Mesenchymal stem cell (in vitro differentiated cells and primary cell): Measurements from ENCODE around the gene PAPPA.
A peak's percentile ranks its signal among the peaks of the same experiment; 100 is the strongest.

Experiments used
- DNase-seq: peaks from one replicate; pipeline ENCODE4 v3.0.0-alpha.2; 2013
- H2AFZ ChIP-seq: one replicate; pipeline ENCODE4 v1.6.1; 2013; ENCODE audit warnings: low read depth, mild to moderate bottlenecking, control low read depth, inconsistent platforms, low read length, moderate library complexity
- H2AK5ac ChIP-seq: 2 replicates; pipeline ENCODE4 v1.6.1; 2013; ENCODE audit warnings: low read length, moderate library complexity, mild to moderate bottlenecking, inconsistent platforms; ENCODE audit not compliant: severe bottlenecking
- H2BK120ac ChIP-seq: one replicate; pipeline ENCODE4 v1.6.1; 2013; ENCODE audit warnings: low read depth, mild to moderate bottlenecking, inconsistent platforms, low read length, moderate library complexity
- H2BK12ac ChIP-seq, 2 experiments: one replicate each; pipeline ENCODE4 v1.6.1; 2013; ENCODE audit warnings: inconsistent platforms in 2 of 2, low read length in 2 of 2, mild to moderate bottlenecking in 2 of 2, moderate library complexity in 2 of 2, control low read depth in 1 of 2
- H2BK15ac ChIP-seq: one replicate; pipeline ENCODE4 v1.6.1; 2013; ENCODE audit warnings: mild to moderate bottlenecking, low read depth, inconsistent platforms; ENCODE audit not compliant: poor library complexity, severe bottlenecking
- H2BK5ac ChIP-seq: 2 replicates; pipeline ENCODE4 v1.6.1; 2013; ENCODE audit warnings: low read depth, mild to moderate bottlenecking, low read length, control low read depth, inconsistent platforms; ENCODE audit not compliant: poor library complexity, severe bottlenecking
- H3K14ac ChIP-seq, 2 experiments: one replicate each; pipeline ENCODE4 v1.6.1; 2013; ENCODE audit warnings: inconsistent platforms in 2 of 2, low read length in 2 of 2, control low read depth in 1 of 2, mild to moderate bottlenecking in 1 of 2, moderate library complexity in 1 of 2
- H3K18ac ChIP-seq, 2 experiments: one replicate each; pipeline ENCODE4 v1.6.1; 2013; ENCODE audit warnings: inconsistent platforms in 2 of 2, low read length in 2 of 2, control low read depth in 1 of 2, low read depth in 1 of 2, mild to moderate bottlenecking in 1 of 2
- H3K23ac ChIP-seq, 2 experiments: one replicate each; pipeline ENCODE4 v1.6.1; 2013; ENCODE audit warnings: inconsistent platforms in 2 of 2, low read length in 2 of 2, mild to moderate bottlenecking in 2 of 2, moderate library complexity in 2 of 2, control low read depth in 1 of 2
- H3K27ac ChIP-seq: 2 replicates; pipeline ENCODE4 v1.5.1; 2013; ENCODE audit warnings: mild to moderate bottlenecking, moderate library complexity, low read length, control low read depth, inconsistent platforms; ENCODE audit not compliant: poor library complexity, severe bottlenecking
- H3K27me3 ChIP-seq, 2 experiments: 2 replicates each; pipeline versions ENCODE4 v1.6.1 to v1.7.0; 2013; ENCODE audit warnings: low read length in 2 of 2, mild to moderate bottlenecking in 2 of 2, moderate library complexity in 2 of 2, control low read depth in 1 of 2, inconsistent platforms in 1 of 2; ENCODE audit not compliant: control insufficient read depth in 1 of 2, insufficient read depth in 1 of 2
- H3K36me3 ChIP-seq, 2 experiments: 2 replicates each; pipeline versions ENCODE4 v1.6.1 to v1.7.0; 2013; ENCODE audit warnings: low read length in 2 of 2, control low read depth in 1 of 2, inconsistent platforms in 1 of 2, low read depth in 1 of 2, mild to moderate bottlenecking in 1 of 2; ENCODE audit not compliant: insufficient read depth in 2 of 2, control insufficient read depth in 1 of 2
- H3K4ac ChIP-seq, 2 experiments: one replicate each; pipeline ENCODE4 v1.6.1; 2013; ENCODE audit warnings: inconsistent platforms in 2 of 2, low read length in 2 of 2, mild to moderate bottlenecking in 2 of 2, moderate library complexity in 2 of 2, control low read depth in 1 of 2, low read depth in 1 of 2
- H3K4me1 ChIP-seq: 2 replicates; pipeline ENCODE4 v1.6.1; 2013; ENCODE audit warnings: low read depth, low read length, control low read depth; ENCODE audit not compliant: control insufficient read depth, insufficient read depth
- H3K4me2 ChIP-seq: 2 replicates; pipeline ENCODE4 v1.6.1; 2013; ENCODE audit warnings: low read length, mild to moderate bottlenecking, inconsistent platforms; ENCODE audit not compliant: poor library complexity, severe bottlenecking
- H3K4me3 ChIP-seq, 2 experiments: 2 replicates each; pipeline versions ENCODE4 v1.5.1 to v1.7.0; 2013; ENCODE audit warnings: low read length in 2 of 2, mild to moderate bottlenecking in 2 of 2, control low read depth in 1 of 2, low read depth in 1 of 2; ENCODE audit not compliant: insufficient read depth in 1 of 2
- H3K79me1 ChIP-seq: replicated peaks from 2 replicates; pipeline ENCODE4 v1.6.1; 2013; ENCODE audit warnings: mild to moderate bottlenecking, control low read depth, low read length, inconsistent platforms; ENCODE audit not compliant: poor library complexity, severe bottlenecking
- H3K9ac ChIP-seq: 2 replicates; pipeline ENCODE4 v1.7.0; 2013; ENCODE audit warnings: mild to moderate bottlenecking, low read length, moderate library complexity
- H3K9me3 ChIP-seq: 2 replicates; pipeline ENCODE4 v1.7.0; 2013; ENCODE audit warnings: mild to moderate bottlenecking, low read length; ENCODE audit not compliant: control insufficient read depth
- H4K8ac ChIP-seq: one replicate; pipeline ENCODE4 v1.6.1; 2013; ENCODE audit warnings: inconsistent platforms, mild to moderate bottlenecking, low read length, moderate library complexity
- H4K91ac ChIP-seq: one replicate; pipeline ENCODE4 v1.6.1; 2013; ENCODE audit warnings: mild to moderate bottlenecking, low read length, inconsistent platforms
- WGBS: methylation state at CpG from one replicate; pipeline ENCODE4 v1.1.7; 2013; ENCODE audit warnings: mixed read lengths; 5-methylcytosine and 5-hydroxymethylcytosine counted together

The PAPPA gene

GRCh38 chr9:116411506-116411905, 257.9 kb downstream of the PAPPA start:
- H3K27ac ChIP-seq: no peak overlapping the region
- H2BK15ac ChIP-seq: no peak overlapping the region
- no peak overlapping the region for H2BK120ac ChIP-seq
- H2BK5ac ChIP-seq: no peak overlapping the region
- no peak overlapping the region for H3K4ac ChIP-seq
- H3K23ac ChIP-seq: no peak overlapping the region
- H3K36me3 ChIP-seq: peaks cover 0 to 17% of the 10 kb centered on the region in 2 experiments
- H3K14ac ChIP-seq: no peak overlapping the region
- no peak overlapping the region for H4K91ac ChIP-seq
- H2AFZ ChIP-seq: no peak overlapping the region
- H2BK12ac ChIP-seq: no peak overlapping the region
- DNase-seq: no peak
- peaks cover 3% of the 10 kb centered on the region for H3K4me1 ChIP-seq
- no peak overlapping the region for H3K4me3 ChIP-seq
- WGBS: 92% methylated on average over 1 of the region's 1 CpG
- no peak overlapping the region for H3K4me2 ChIP-seq
- no peaks in the 10 kb centered on the region for H3K79me1 ChIP-seq
- H4K8ac ChIP-seq: no peak overlapping the region
- H3K18ac ChIP-seq: no peak overlapping the region
- H2AK5ac ChIP-seq: no peak overlapping the region
- H3K9me3 ChIP-seq: no peaks in the 10 kb centered on the region
- H3K27me3 ChIP-seq: no peaks in the 10 kb centered on the region
- no peak overlapping the region for H3K9ac ChIP-seq

DNA sequence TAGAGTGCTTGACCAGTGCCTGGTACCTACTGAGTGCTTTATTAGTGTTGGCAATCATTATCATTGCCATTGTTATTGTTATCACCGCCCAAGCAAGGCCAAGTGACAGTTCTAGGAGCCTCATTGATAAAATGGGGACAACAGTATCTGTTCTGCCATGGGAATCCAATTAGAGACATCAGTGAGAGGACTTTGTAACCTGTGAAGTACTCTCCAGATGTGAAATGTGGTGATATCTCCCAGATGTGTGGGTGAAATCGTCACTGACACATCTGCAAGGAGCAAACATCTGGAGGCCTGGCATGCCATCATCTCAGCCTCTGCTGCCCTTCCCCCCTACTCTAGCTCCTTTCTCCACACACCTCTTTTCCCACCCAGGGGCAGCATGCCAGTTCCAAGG, 260.8 kb downstream of the PAPPA start:
- H3K18ac ChIP-seq: no peak overlapping the region
- no peaks in the 10 kb centered on the region for H3K27me3 ChIP-seq
- no peak overlapping the region for H4K91ac ChIP-seq
- H3K79me1 ChIP-seq: no peaks in the 10 kb centered on the region
- H2BK5ac ChIP-seq: no peak overlapping the region
- H2AFZ ChIP-seq: no peak overlapping the region
- no peak overlapping the region for H3K4me2 ChIP-seq
- no peak overlapping the region for H2BK120ac ChIP-seq
- peak overlapping the region in 1 of 2 experiments; percentile 37 for H3K23ac ChIP-seq
- 83% methylated on average over 2 of the region's 2 CpGs for WGBS
- no peak overlapping the region for H4K8ac ChIP-seq
- peaks cover 3% of the 10 kb centered on the region for H3K4me1 ChIP-seq
- no peak overlapping the region for H3K14ac ChIP-seq
- H2BK15ac ChIP-seq: no peak overlapping the region
- peak overlapping the region; percentile 22 for H2AK5ac ChIP-seq
- H2BK12ac ChIP-seq: no peak overlapping the region
- no peak overlapping the region for H3K9ac ChIP-seq
- no peak overlapping the region for H3K4ac ChIP-seq
- no peaks in the 10 kb centered on the region for H3K9me3 ChIP-seq
- no peak overlapping the region for H3K4me3 ChIP-seq
- no peak for DNase-seq
- H3K27ac ChIP-seq: no peak overlapping the region
- peaks cover 0 to 17% of the 10 kb centered on the region in 2 experiments for H3K36me3 ChIP-seq

- H3K27ac ChIP-seq: no peak overlapping the region
- H3K14ac ChIP-seq: no peak overlapping the region
- no peaks in the 10 kb centered on the region for H3K79me1 ChIP-seq
- no peak overlapping the region for H2AK5ac ChIP-seq
- H3K27me3 ChIP-seq: no peaks in the 10 kb centered on the region
- H2BK5ac ChIP-seq: no peak overlapping the region
- no peak overlapping the region for H2AFZ ChIP-seq
- H3K18ac ChIP-seq: no peak overlapping the region
- no peak overlapping the region for H2BK15ac ChIP-seq
- no peak overlapping the region for H4K8ac ChIP-seq
- peaks cover 0 to 17% of the 10 kb centered on the region in 2 experiments for H3K36me3 ChIP-seq
- whole genome bisulfite sequencing: 100% methylated on average over 1 of the region's 1 CpG
- no peak overlapping the region for H3K23ac ChIP-seq
- no peak for DNase-seq
- no peak overlapping the region for H3K9ac ChIP-seq
- H2BK12ac ChIP-seq: no peak overlapping the region
- peaks cover 1% of the 10 kb centered on the region for H3K4me1 ChIP-seq
- no peak overlapping the region for H3K4me2 ChIP-seq
- no peak overlapping the region for H4K91ac ChIP-seq
- H3K4ac ChIP-seq: no peak overlapping the region
- no peaks in the 10 kb centered on the region for H3K9me3 ChIP-seq
- no peak overlapping the region for H3K4me3 ChIP-seq
- no peak overlapping the region for H2BK120ac ChIP-seq
Observed at GRCh38 chr9:116416421-116416820, 262.8 kb downstream of the PAPPA start.

DNA sequence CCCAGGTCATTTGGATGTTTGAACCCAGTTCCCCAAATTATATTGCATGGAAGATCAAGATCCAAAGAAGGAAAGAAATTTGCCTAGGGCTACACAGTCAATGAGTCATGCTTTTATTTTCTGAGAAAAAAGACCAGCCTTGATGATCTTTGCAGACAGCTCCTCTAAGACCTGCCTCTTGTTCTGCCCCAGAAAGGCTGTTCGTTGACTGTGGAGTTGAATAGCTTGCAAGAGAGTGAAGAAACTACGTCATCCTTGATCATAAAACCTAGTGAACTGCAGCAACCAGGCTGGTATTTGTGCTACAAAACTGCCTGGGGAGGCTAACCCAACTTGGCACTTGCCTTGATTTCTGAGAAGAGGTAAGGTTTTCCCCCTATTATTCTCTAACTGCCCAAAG, 263.9 kb downstream of the PAPPA start:
- H3K4me2 ChIP-seq: no peak overlapping the region
- peaks cover 0 to 17% of the 10 kb centered on the region in 2 experiments for H3K36me3 ChIP-seq
- DNase-seq: no peak
- no peak overlapping the region for H3K9ac ChIP-seq
- no peak overlapping the region for H3K23ac ChIP-seq
- H3K79me1 ChIP-seq: no peaks in the 10 kb centered on the region
- H2BK15ac ChIP-seq: no peak overlapping the region
- 87% methylated on average over 2 of the region's 2 CpGs for WGBS
- H3K27ac ChIP-seq: peak overlapping the region; percentile 45
- H2BK5ac ChIP-seq: no peak overlapping the region
- no peak overlapping the region for H3K14ac ChIP-seq
- H3K4me3 ChIP-seq: no peak overlapping the region
- no peak overlapping the region for H3K4ac ChIP-seq
- H4K8ac ChIP-seq: no peak overlapping the region
- H2AK5ac ChIP-seq: no peak overlapping the region
- H2AFZ ChIP-seq: no peak overlapping the region
- no peak overlapping the region for H2BK12ac ChIP-seq
- H3K4me1 ChIP-seq: no peaks in the 10 kb centered on the region
- H4K91ac ChIP-seq: no peak overlapping the region
- no peaks in the 10 kb centered on the region for H3K27me3 ChIP-seq
- no peaks in the 10 kb centered on the region for H3K9me3 ChIP-seq
- no peak overlapping the region for H2BK120ac ChIP-seq
- H3K18ac ChIP-seq: no peak overlapping the region
